ENCODE measurements around the gene AVPR1B.

- TF ChIP-seq TBP (CRISPR knock-in tag; IDR thresholded peaks at IDR 0.05) (no peak), BRCA1 (CRISPR knock-in tag; IDR thresholded peaks at IDR 0.05) (no peak), ELK4 (CRISPR knock-in tag; IDR thresholded peaks at IDR 0.05; ENCODE audit: borderline replicate concordance) (no peak), ZNF382 (CRISPR knock-in tag; IDR thresholded peaks at IDR 0.05; ENCODE audit: borderline replicate concordance) (no peak), SMC3 (IDR thresholded peaks at IDR 0.05; ENCODE audit: low read length) (no peak), ZBTB40 (IDR thresholded peaks at IDR 0.05) (no peak), ZBTB40 (CRISPR knock-in tag; IDR thresholded peaks at IDR 0.05) (no peak), HDAC2 (CRISPR knock-in tag; IDR thresholded peaks at IDR 0.05) (no peak), TEAD2 (CRISPR knock-in tag; IDR thresholded peaks at IDR 0.05) (no peak), TCF7 (IDR thresholded peaks at IDR 0.05; ENCODE audit: low read depth) (no peak), POLR2AphosphoS5 (IDR thresholded peaks at IDR 0.05; ENCODE audit: low read depth, low read length) (no peak)
These were observed 27.8 kb downstream of the AVPR1B start for GRCh38 chr1:206089341-206089740.
